ENCODE results near the gene SECISBP2. TPM values are rescaled to one million over a fixed set of nuclear protein-coding genes. Genes with fewer than 3 reads are reported as not detected.

The SECISBP2 gene
- total RNA-seq, 5 donors from 2014 or later (not counting 1 experiment from before 2014, with no cell fraction given), result 78.8 to 132 (median 87.5) TPM

DNA sequence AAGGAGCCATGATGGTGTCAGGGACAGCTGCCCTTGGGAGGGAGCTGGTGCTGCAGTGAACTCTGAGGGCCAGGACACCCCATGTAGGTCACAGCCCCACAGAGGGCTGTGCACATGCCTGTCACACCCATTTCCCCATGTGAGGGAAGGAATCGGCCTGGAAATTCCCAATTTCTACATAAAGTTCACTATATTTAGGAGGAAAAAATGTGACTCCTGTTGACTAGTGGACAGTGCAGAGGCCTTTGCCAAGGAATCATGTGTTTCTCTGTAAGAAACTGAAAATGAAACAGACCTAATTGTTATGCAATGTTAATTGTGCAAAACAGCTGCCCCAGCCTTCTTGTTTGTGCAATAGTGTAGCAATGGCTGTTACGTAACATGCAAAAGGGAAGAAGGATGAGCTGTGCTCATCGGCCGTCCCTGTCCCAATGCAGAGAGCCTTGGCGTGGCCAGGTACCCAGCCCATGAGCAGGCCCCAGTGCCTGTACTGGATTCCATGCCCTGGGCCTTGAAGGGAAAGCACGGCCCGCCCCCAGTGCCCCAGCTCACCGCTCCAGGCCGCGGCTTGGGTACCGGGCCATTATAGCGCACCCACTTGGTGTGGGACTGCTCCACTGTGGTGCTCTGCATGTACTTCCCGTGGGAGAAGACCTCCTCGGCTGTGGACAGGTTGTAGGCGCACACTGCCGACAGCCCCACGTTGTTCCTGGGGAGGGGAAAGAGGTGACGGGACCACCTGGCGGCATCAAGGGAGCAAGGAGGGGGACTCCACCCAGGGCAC, 70.0 kb downstream of the SECISBP2 start:
- no peaks in the 10 kb centered on the region for H3K9me3 Mint-ChIP-seq
- no peak overlapping the region for H3K4me3 Mint-ChIP-seq
- peak overlapping the region in 1 of 2 donors; percentile 55 for H3K27ac Mint-ChIP-seq
- H3K4me3 ChIP-seq (ENCODE audit: control insufficient read depth in 1 of 2, extremely low read depth in 1 of 2, low read length in 1 of 2), result no peak overlapping the region
- no peak overlapping the region for H3K27ac ChIP-seq (ENCODE audit: low read length)
- H3K9me3 ChIP-seq, result no peaks in the 10 kb centered on the region
- WGBS (ENCODE audit: insufficient coverage), result 90% methylated on average over 18 of the region's 19 CpGs
- CTCF ChIA-PET, result no interaction called here
- DNase-seq, result peak in 1 of 35 experiments; percentile 28
- H3K27me3 ChIP-seq (replicated peaks in 1 of 2; ENCODE audit: control insufficient read depth in 2 of 2, extremely low read depth in 1 of 2, insufficient read depth in 2 of 2, low read length in 1 of 2), result no peaks in the 10 kb centered on the region
- H3K36me3 ChIP-seq (ENCODE audit: control insufficient read depth in 2 of 2, extremely low read depth in 1 of 2, insufficient read depth in 1 of 2, low read length in 1 of 2), result peaks cover 48 to 99% of the 10 kb centered on the region in 2 donors
- H3K27me3 Mint-ChIP-seq, result no peaks in the 10 kb centered on the region
- POLR2A ChIA-PET, result interaction anchor here in 1 of 2 donors (0.6 kb wide), 2 partner anchors 162 to 426 kb away, joined by 3 read pairs; no protein-coding TSS in a partner anchor
- peaks cover 0 to 5% of the 10 kb centered on the region in 2 experiments for H3K4me1 ChIP-seq (ENCODE audit: control insufficient read depth in 1 of 2, extremely low read depth in 1 of 2, insufficient read depth in 2 of 2, low read length in 2 of 2)
- peaks cover 70% of the 10 kb centered on the region for H3K36me3 Mint-ChIP-seq
- H3K4me1 Mint-ChIP-seq, result peaks cover 5 to 12% (median 7%) of the 10 kb centered on the region in 3 donors
- no peak for ATAC-seq (replicated peaks in 1 of 4)

DNA sequence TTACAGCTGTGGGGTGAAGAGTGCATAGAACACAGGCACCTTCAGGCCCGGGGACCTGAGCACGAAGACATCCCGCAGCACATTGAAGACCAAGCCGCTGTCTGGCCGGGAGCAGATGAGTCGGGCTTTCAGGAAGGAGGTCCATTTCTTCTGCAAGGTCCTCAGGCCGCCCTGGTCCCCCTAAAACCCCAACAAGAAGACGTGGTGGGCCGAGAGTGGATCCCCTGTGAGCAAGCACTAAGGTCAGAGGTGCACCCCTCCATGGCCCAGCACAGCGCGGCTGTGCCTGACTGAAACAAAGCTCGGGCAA, 70.5 kb downstream of the SECISBP2 start:
- Histone ChIP-seq H3K27me3 (replicated peaks in 1 of 2; ENCODE audit: control insufficient read depth in 2 of 2, extremely low read depth in 1 of 2, insufficient read depth in 2 of 2, low read length in 1 of 2) (no peaks in the 10 kb centered on the region), H3K36me3 (ENCODE audit: control insufficient read depth in 2 of 2, extremely low read depth in 1 of 2, insufficient read depth in 1 of 2, low read length in 1 of 2) (peaks cover 51 to 99% of the 10 kb centered on the region in 2 donors), H3K27ac (ENCODE audit: low read length) (no peak overlapping the region), H3K4me1 (ENCODE audit: control insufficient read depth in 1 of 2, extremely low read depth in 1 of 2, insufficient read depth in 2 of 2, low read length in 2 of 2) (peaks cover 0 to 2% of the 10 kb centered on the region in 2 experiments), H3K9me3 (no peaks in the 10 kb centered on the region), H3K4me3 (ENCODE audit: control insufficient read depth in 1 of 2, extremely low read depth in 1 of 2, low read length in 1 of 2) (no peak overlapping the region)
- POLR2A ChIA-PET, result interaction anchor here in 1 of 2 donors (0.5 to 0.6 kb wide), 2 partner anchors 162 to 238 kb away, joined by 3 read pairs; no protein-coding TSS in a partner anchor
- WGBS (ENCODE audit: insufficient coverage), result 97% methylated on average over 12 of the region's 12 CpGs
- H3K27me3 Mint-ChIP-seq, result no peaks in the 10 kb centered on the region
- no peak for DNase-seq
- peaks cover 3 to 13% (median 10%) of the 10 kb centered on the region in 3 donors for H3K4me1 Mint-ChIP-seq
- CTCF ChIA-PET, result no interaction called here
- H3K27ac Mint-ChIP-seq, result no peak overlapping the region
- no peak overlapping the region for H3K4me3 Mint-ChIP-seq
- ATAC-seq (replicated peaks in 1 of 4), result no peak
- H3K36me3 Mint-ChIP-seq, result peaks cover 72% of the 10 kb centered on the region
- no peaks in the 10 kb centered on the region for H3K9me3 Mint-ChIP-seq

DNA sequence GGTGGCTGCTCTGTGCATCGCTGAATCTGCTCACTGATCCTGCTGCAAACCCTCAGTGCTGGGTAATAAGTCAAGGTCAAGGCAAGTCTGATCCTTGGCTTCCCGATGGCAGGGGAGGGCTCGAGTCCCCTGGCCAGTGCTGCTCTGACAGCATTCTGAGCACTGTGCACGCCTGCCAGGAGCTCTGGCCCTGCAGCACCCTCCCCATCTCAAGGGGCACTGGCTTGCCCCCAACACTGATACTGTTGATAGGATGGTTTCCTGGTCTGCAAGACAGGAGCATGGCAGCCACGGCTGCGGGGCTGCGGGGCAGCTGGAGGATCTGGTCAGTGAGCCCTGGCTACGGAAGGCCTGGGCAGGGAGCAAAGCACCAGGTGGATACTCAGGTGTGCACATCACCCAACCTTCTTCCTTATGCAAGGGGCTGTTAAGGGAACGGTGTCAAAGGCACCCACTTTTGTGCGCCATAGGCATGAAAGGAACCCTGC, 71.8 kb downstream of the SECISBP2 start:
- POLR2A ChIA-PET, result no interaction called here
- ATAC-seq (replicated peaks in 1 of 4) (no peak), DNase-seq (no peak)
- H3K27me3 Mint-ChIP-seq, result no peaks in the 10 kb centered on the region
- H3K9me3 Mint-ChIP-seq, result no peaks in the 10 kb centered on the region
- H3K36me3 Mint-ChIP-seq, result peaks cover 69% of the 10 kb centered on the region
- 96% methylated on average over 5 of the region's 10 CpGs for WGBS (ENCODE audit: insufficient coverage)
- peaks cover 58 to 98% of the 10 kb centered on the region in 2 donors for H3K36me3 ChIP-seq (ENCODE audit: control insufficient read depth in 2 of 2, extremely low read depth in 1 of 2, insufficient read depth in 1 of 2, low read length in 1 of 2)
- no peaks in the 10 kb centered on the region for H3K9me3 ChIP-seq
- peaks cover under 1 to 6% (median 5%) of the 10 kb centered on the region in 3 donors for H3K4me1 Mint-ChIP-seq
- no peaks in the 10 kb centered on the region for H3K27me3 ChIP-seq (replicated peaks in 1 of 2; ENCODE audit: control insufficient read depth in 2 of 2, extremely low read depth in 1 of 2, insufficient read depth in 2 of 2, low read length in 1 of 2)
- H3K27ac ChIP-seq (ENCODE audit: low read length), result no peak overlapping the region
- CTCF ChIA-PET, result no interaction called here
- H3K4me1 ChIP-seq (ENCODE audit: control insufficient read depth in 1 of 2, extremely low read depth in 1 of 2, insufficient read depth in 2 of 2, low read length in 2 of 2), result no peaks in the 10 kb centered on the region
- peak overlapping the region; percentile 44 to 74 for H3K27ac Mint-ChIP-seq
- no peak overlapping the region for H3K4me3 ChIP-seq (ENCODE audit: control insufficient read depth in 1 of 2, extremely low read depth in 1 of 2, low read length in 1 of 2)
- no peak overlapping the region for H3K4me3 Mint-ChIP-seq

DNA sequence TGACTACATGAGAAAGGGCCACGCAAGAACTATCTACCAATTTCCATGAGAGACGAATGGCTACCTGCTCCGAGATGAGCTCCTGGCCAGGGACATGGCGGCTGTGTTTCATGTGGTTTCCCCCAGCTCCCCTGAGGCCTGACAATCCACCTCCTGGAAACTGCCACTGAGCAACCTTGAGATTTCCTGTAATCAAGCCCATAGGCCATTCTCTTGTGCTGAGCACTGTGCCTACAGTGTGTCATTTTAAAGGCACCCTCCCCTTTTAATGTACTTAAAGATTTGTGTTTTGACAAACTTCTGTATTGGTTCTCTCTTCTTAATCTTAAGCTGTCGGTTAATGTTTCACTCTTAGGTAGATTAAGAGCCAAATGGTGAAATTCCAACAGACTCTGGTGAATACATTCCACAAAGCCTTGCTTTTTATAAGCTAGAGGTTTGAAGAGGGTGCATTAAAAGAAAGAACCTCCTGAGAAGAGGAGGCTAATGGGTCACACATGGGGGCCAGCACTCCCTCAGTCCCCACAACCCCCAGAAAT, 72.3 kb downstream of the SECISBP2 start:
- H3K4me3 Mint-ChIP-seq, result no peak overlapping the region
- H3K4me1 Mint-ChIP-seq, result peaks cover 0 to 6% (median 5%) of the 10 kb centered on the region in 3 donors
- H3K9me3 ChIP-seq, result no peaks in the 10 kb centered on the region
- no peak overlapping the region for H3K27ac ChIP-seq (ENCODE audit: low read length)
- no peaks in the 10 kb centered on the region for H3K27me3 Mint-ChIP-seq
- no peaks in the 10 kb centered on the region for H3K9me3 Mint-ChIP-seq
- CTCF ChIA-PET, result no interaction called here
- DNase-seq (no peak), ATAC-seq (replicated peaks in 1 of 4) (no peak)
- H3K36me3 Mint-ChIP-seq, result peaks cover 68% of the 10 kb centered on the region
- no peak overlapping the region for H3K4me3 ChIP-seq (ENCODE audit: control insufficient read depth in 1 of 2, extremely low read depth in 1 of 2, low read length in 1 of 2)
- no peaks in the 10 kb centered on the region for H3K4me1 ChIP-seq (ENCODE audit: control insufficient read depth in 1 of 2, extremely low read depth in 1 of 2, insufficient read depth in 2 of 2, low read length in 2 of 2)
- H3K36me3 ChIP-seq (ENCODE audit: control insufficient read depth in 2 of 2, extremely low read depth in 1 of 2, insufficient read depth in 1 of 2, low read length in 1 of 2), result peaks cover 60 to 96% of the 10 kb centered on the region in 2 donors
- POLR2A ChIA-PET, result interaction anchor here in 1 of 2 donors (0.6 kb wide), 1 partner anchor 42 kb away, joined by 4 read pairs; no protein-coding TSS in a partner anchor
- H3K27ac Mint-ChIP-seq, result peak overlapping the region; percentile 19 to 44
- 96% methylated on average over 4 of the region's 5 CpGs for WGBS (ENCODE audit: insufficient coverage)
- H3K27me3 ChIP-seq (replicated peaks in 1 of 2; ENCODE audit: control insufficient read depth in 2 of 2, extremely low read depth in 1 of 2, insufficient read depth in 2 of 2, low read length in 1 of 2), result no peaks in the 10 kb centered on the region

DNA sequence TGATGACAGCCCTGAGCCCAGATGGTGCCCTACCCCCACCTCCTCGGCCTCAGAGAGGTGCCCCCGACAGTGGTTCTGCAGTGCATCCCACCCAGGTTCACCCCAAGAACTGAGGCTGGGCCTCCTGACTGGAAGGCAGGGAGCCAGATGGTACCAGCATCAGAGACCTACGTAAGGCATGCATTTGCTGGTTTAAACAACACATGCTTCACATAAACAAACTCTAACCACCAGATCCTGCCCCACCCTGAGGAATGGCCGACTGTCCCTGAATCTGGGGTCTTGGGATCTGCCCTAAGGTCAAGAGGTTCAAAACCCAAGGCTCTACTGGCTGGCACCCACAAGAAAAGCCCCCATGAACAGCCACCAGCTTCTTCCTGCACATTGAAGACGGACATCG, 73.3 kb downstream of the SECISBP2 start:
- no peak overlapping the region for H3K4me3 ChIP-seq (ENCODE audit: control insufficient read depth in 1 of 2, extremely low read depth in 1 of 2, low read length in 1 of 2)
- DNase-seq (no peak), ATAC-seq (replicated peaks in 1 of 4) (no peak)
- no peak overlapping the region for H3K27ac ChIP-seq (ENCODE audit: low read length)
- WGBS (ENCODE audit: insufficient coverage), result 100% methylated on average over 5 of the region's 6 CpGs
- no peaks in the 10 kb centered on the region for H3K9me3 ChIP-seq
- ChIA-PET POLR2A (no interaction called here), CTCF (no interaction called here)
- peaks cover 66% of the 10 kb centered on the region for H3K36me3 Mint-ChIP-seq
- peak overlapping the region in 1 of 2 donors; percentile 31 for H3K27ac Mint-ChIP-seq
- H3K4me3 Mint-ChIP-seq, result no peak overlapping the region
- H3K4me1 ChIP-seq (ENCODE audit: control insufficient read depth in 1 of 2, extremely low read depth in 1 of 2, insufficient read depth in 2 of 2, low read length in 2 of 2), result no peaks in the 10 kb centered on the region
- H3K27me3 Mint-ChIP-seq, result no peaks in the 10 kb centered on the region
- peaks cover 3 to 7% (median 5%) of the 10 kb centered on the region in 3 donors for H3K4me1 Mint-ChIP-seq
- H3K27me3 ChIP-seq (replicated peaks in 1 of 2; ENCODE audit: control insufficient read depth in 2 of 2, extremely low read depth in 1 of 2, insufficient read depth in 2 of 2, low read length in 1 of 2), result no peaks in the 10 kb centered on the region
- H3K9me3 Mint-ChIP-seq, result no peaks in the 10 kb centered on the region
- H3K36me3 ChIP-seq (ENCODE audit: control insufficient read depth in 2 of 2, extremely low read depth in 1 of 2, insufficient read depth in 1 of 2, low read length in 1 of 2), result peaks cover 58 to 97% of the 10 kb centered on the region in 2 donors

DNA sequence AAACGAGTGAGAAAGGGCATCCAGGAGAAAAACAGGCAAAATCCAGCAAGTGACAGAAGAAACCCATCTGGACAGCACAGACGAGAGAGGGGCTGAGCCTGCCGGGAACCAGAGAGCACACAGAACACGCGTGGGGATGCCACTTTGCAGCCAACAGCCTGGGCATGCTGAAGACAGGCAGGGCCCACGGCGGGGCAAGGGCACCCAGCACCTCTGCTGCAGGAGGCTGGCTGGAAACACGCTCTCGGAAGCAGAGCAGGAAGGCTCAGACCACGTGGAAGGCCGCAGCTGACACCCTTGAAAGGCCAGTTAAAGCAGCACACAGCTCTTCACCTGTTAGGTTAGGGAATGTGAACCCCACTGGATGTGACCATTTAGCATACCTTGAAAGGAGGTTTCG, 76.1 kb downstream of the SECISBP2 start:
- Mint-ChIP-seq H3K9me3 (no peaks in the 10 kb centered on the region), H3K27ac (peak overlapping the region in 1 of 2 donors; percentile 63), H3K27me3 (no peaks in the 10 kb centered on the region), H3K36me3 (peaks cover 77% of the 10 kb centered on the region), H3K4me3 (no peak overlapping the region), H3K4me1 (peaks cover 6 to 12% (median 10%) of the 10 kb centered on the region in 3 donors)
- no peak for ATAC-seq (replicated peaks in 1 of 4)
- POLR2A ChIA-PET, result no interaction called here
- peaks cover 64 to 97% of the 10 kb centered on the region in 2 donors for H3K36me3 ChIP-seq (ENCODE audit: control insufficient read depth in 2 of 2, extremely low read depth in 1 of 2, insufficient read depth in 1 of 2, low read length in 1 of 2)
- no peaks in the 10 kb centered on the region for H3K27me3 ChIP-seq (replicated peaks in 1 of 2; ENCODE audit: control insufficient read depth in 2 of 2, extremely low read depth in 1 of 2, insufficient read depth in 2 of 2, low read length in 1 of 2)
- no peaks in the 10 kb centered on the region for H3K4me1 ChIP-seq (ENCODE audit: control insufficient read depth in 1 of 2, extremely low read depth in 1 of 2, insufficient read depth in 2 of 2, low read length in 2 of 2)
- no peak for DNase-seq
- H3K4me3 ChIP-seq (ENCODE audit: control insufficient read depth in 1 of 2, extremely low read depth in 1 of 2, low read length in 1 of 2), result no peak overlapping the region
- 95% methylated on average over 10 of the region's 12 CpGs for WGBS (ENCODE audit: insufficient coverage)
- H3K27ac ChIP-seq (ENCODE audit: low read length), result no peak overlapping the region
- no peaks in the 10 kb centered on the region for H3K9me3 ChIP-seq
- CTCF ChIA-PET, result no interaction called here
